ENCODE data around the gene PIP4K2A.

PIP4K2A gene

GRCh38 chr10:22643116-22643515, 71.3 kb downstream of the PIP4K2A start:
- DNase-seq (ENCODE audit: low spot score): no peak
- no peak for FAIRE-seq

DNA sequence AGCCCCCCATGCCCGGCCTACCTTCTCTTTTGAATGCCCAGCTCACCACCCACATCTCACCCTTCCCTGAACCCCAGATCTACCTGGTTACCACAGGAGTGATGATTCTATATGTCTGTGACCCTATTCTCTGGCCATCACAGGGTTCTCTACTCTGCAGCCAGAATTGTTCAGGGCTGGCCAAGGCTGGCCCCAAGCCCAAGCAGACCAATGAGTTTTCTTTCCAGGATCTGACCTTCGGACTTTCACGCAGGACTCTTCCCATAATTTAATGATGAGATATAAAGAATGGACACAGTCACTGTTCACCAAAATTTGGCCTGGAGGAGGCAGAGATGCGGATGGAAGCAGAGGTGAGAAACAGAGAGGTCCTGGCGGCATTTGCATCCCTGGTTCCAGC, 72.6 kb downstream of the PIP4K2A start:
- FAIRE-seq: no peak

GRCh38 chr10:22640359-22640758, 74.0 kb downstream of the PIP4K2A start:
- no peak for FAIRE-seq
- no peak for DNase-seq (ENCODE audit: low spot score)

More for the DNA sequence above, 72.6 kb downstream of the PIP4K2A start:
- DNase-seq (ENCODE audit: low spot score): no peak

- no peak for FAIRE-seq
- no peak for DNase-seq (ENCODE audit: low spot score)
Observed at GRCh38 chr10:22638863-22639262, 75.5 kb downstream of the PIP4K2A start.

GRCh38 chr10:22637491-22637890, 76.9 kb downstream of the PIP4K2A start:
- DNase-seq (ENCODE audit: low spot score) (no peak), FAIRE-seq (no peak)

DNA sequence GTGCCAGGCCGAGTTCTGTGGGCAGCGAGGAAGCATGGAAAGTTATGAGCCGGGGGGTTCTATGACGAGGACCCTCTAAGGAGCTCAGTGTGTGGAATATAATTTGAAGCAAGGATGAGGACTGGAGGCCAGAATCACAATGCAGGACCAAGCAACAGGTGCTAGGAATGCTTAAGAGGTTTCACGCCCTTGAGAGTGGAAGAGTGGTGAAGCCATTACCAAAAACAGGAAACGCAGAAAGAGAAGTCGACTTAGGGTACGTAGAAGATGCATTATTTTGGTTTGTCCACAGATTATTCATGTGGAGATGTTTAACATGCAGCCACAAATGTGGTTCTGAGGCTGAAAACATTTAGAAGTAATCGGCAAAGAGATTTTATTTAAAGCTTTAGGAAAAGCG, 78.7 kb downstream of the PIP4K2A start:
- no peak for FAIRE-seq
- DNase-seq (ENCODE audit: low spot score): no peak

- FAIRE-seq (no peak), DNase-seq (ENCODE audit: low spot score) (no peak)
Observed at GRCh38 chr10:22634606-22635459, 79.5 kb downstream of the PIP4K2A start.

DNA sequence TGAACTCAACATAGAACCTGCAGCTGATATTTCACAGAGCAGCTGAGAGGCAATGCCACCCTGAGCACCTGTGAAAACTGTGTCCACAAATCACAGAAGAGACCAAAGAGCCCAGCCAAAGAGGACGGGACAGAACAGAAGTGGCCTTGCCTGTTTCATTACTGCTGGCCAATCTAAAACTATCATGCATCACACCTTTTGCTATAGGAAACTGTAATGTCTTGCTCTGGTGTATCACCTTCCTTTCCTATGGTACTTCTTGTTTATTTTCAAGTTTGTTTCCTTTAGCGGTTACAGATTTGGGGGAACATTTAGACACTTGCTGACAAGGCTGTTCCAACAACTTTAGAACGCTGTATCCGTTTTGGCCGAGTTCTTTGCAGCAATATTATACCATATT, 80.3 kb downstream of the PIP4K2A start:
- no peak for DNase-seq (ENCODE audit: low spot score)
- no peak for FAIRE-seq

- no peak for FAIRE-seq
Observed at GRCh38 chr10:22633528-22633927, 80.8 kb downstream of the PIP4K2A start.

GRCh38 chr10:22633106-22633505, 81.3 kb downstream of the PIP4K2A start:
- DNase-seq (ENCODE audit: low spot score) (no peak), FAIRE-seq (no peak)

More at GRCh38 chr10:22633528-22633927, 80.8 kb downstream of the PIP4K2A start:
- DNase-seq (ENCODE audit: low spot score): no peak

DNA sequence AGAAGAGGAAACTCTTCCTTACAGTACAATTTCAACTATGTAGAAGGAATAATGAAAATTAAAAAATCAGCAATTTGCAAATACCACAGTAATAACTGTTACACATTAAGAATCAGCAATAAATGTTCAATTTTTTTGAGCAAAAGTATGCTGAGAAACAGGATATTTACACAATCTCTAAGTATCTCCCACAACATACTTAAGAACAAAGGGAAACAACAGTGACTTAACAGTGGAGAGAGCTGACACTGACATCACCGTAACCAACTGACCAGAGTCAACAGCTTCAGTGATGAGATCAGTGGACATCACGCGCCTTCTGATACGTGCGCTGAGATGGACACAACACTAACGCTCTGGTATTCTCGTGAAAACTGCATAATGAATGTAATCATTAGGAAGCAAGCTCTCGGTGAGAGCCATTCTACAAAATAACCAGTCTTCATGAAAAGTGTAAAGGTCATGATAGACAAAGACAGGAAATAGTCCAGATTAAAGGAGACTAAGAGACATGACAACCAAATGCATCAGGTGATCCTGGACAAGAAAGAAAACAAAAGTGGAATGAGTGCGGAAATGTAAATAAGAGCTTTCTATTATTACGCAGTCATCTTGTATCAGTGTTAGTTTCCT, 82.6 kb downstream of the PIP4K2A start:
- FAIRE-seq: peak; percentile 69
- peak; percentile 81 for DNase-seq (ENCODE audit: low spot score)

- no peak for DNase-seq (ENCODE audit: low spot score)
- no peak for FAIRE-seq
Observed at GRCh38 chr10:22631185-22631584, 83.2 kb downstream of the PIP4K2A start.

- DNase-seq (ENCODE audit: low spot score) (peak; percentile 41), FAIRE-seq (peak; percentile 54)
Observed at GRCh38 chr10:22630234-22631174, 83.9 kb downstream of the PIP4K2A start.

GRCh38 chr10:22629852-22630233, 84.5 kb downstream of the PIP4K2A start:
- FAIRE-seq (no peak), DNase-seq (ENCODE audit: low spot score) (no peak)

DNA sequence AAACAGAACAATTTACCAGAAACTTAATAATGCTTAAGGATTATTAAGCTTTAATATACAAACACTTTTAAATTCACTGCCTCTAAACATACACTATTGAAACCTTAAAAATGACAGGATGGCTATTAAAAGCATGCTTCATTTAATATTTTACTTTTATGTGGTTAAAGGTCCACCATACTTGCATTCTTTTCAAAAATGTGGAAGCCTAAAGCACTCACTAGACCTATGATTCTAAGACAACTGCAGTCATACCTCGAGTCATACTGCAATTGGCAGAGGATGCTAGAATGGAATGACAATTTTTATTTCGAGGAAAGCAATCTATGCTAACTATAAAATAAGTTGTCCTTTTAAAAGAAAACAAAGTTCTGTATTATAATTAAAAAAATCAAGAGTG, 85.3 kb downstream of the PIP4K2A start:
- FAIRE-seq: peak; percentile 95
- DNase-seq (ENCODE audit: low spot score): peak; percentile 41

GRCh38 chr10:22628309-22628708, 86.1 kb downstream of the PIP4K2A start:
- no peak for FAIRE-seq

GRCh38 chr10:22626784-22627183, 87.6 kb downstream of the PIP4K2A start:
- FAIRE-seq: no peak
- DNase-seq (ENCODE audit: low spot score): no peak

More at GRCh38 chr10:22628309-22628708, 86.1 kb downstream of the PIP4K2A start:
- DNase-seq (ENCODE audit: low spot score): no peak

DNA sequence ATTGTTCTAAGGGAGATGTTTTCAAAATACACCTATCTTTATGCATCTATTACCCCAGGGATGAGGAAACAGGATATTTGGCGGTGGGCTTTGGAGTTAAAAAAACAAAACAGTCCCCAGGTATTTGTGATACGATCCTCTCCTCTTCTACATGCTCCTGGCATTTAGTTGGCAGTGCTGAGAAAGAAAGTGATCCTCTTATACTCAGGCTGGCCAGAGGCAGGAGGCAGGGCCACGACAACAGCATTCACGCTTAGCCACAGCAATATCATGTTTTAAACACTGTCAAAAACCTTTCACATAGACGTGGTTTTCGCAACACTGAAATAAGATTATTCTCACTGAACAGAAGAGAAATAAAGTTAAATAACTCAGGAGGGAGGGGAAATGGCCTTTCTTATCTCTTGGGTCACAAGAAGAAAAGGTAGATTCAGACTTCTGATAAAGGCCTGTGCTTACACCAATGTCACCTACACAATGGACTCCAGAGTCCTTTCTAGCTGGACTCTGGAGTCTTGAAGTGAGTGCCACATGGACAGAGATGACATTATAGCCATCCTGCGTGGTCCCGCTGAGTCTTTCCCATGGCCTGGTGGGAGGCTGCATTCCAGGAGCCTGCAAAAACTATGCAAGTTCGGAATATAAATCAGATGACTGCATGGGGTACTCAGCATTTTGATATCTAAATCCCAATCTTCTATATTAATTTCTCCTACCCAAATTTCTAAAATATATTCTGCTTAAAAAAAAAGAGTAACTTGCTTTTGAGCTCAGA, 88.7 kb downstream of the PIP4K2A start:
- DNase-seq (ENCODE audit: low spot score) (no peak), FAIRE-seq (peak; percentile 29)

- FAIRE-seq: peak; percentile 91
Observed at GRCh38 chr10:22624287-22624738, 90.1 kb downstream of the PIP4K2A start.

GRCh38 chr10:22623633-22624253, 90.6 kb downstream of the PIP4K2A start:
- FAIRE-seq: no peak

More at GRCh38 chr10:22624287-22624738, 90.1 kb downstream of the PIP4K2A start:
- DNase-seq (ENCODE audit: low spot score): peak; percentile 63

More at GRCh38 chr10:22623633-22624253, 90.6 kb downstream of the PIP4K2A start:
- no peak for DNase-seq (ENCODE audit: low spot score)
